ENCODE measurements around the gene DNAJB6.

- TF ChIP-seq EZH2 (IDR thresholded peaks at IDR 0.05) (no peak), CTCF (IDR thresholded peaks at IDR 0.05) (no peak)
Observed at GRCh38 chr7:157312941-157313340, 23.9 kb upstream of the DNAJB6 start.

All from neural progenitor cell (in vitro differentiated cells).